Measurements from ENCODE around the gene ASL.
"Not testable (repeated sequence)": the region's sequence is repeated elsewhere in the genome, so short reads cannot be mapped to it uniquely, and the experiment has no call there.

The ASL gene

DNA sequence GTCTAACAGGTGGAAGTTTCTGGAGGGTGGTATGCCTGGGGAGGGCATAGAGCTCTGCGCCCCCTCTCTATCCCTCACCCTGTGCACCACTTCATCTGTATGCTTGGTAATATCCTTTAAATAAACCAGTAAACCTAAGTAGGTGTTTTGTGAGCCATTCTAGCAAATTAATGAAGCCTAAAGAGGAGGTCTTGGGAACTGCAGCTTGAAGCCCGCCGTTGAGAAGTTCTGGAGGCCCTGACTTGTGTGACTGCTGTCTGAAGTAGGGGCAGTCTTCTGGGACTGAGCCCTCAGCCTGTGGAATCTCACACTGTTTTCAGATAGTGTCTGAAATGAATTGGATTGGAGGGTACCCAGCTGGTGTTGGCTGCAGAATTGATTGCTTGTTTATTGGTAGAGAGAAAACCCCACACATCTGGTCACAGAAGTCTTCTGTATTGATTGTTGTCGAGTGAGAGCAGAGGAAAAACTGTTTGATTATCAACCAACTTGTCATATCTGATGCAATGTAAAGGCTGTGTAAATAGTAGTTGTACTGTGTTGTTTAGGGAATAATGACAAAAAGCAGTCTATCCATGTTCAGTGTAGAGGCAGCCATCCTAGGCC, 43.7 kb downstream of the ASL start:
- DNase-seq: no peak

- no peak for DNase-seq
Measured at GRCh38 chr7:66123175-66123528, 47.5 kb downstream of the ASL start.

DNA sequence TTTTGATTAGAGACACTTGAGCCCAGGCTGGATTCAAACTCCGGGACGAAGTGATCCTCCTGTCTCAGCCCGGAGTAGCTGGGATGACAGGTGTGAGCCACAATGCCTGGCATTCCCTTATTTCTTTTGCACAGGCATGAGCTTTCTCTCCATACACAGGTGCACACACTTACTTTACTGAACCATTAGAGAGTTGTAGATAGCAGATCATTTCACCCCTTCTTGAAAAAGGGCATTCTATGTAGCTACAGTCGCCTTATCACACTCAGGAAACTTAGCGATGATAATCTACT, 48.9 kb downstream of the ASL start:
- DNase-seq: not testable (repeated sequence)

- no peak for DNase-seq
Measured at GRCh38 chr7:66125052-66125694, 49.6 kb downstream of the ASL start.

DNA sequence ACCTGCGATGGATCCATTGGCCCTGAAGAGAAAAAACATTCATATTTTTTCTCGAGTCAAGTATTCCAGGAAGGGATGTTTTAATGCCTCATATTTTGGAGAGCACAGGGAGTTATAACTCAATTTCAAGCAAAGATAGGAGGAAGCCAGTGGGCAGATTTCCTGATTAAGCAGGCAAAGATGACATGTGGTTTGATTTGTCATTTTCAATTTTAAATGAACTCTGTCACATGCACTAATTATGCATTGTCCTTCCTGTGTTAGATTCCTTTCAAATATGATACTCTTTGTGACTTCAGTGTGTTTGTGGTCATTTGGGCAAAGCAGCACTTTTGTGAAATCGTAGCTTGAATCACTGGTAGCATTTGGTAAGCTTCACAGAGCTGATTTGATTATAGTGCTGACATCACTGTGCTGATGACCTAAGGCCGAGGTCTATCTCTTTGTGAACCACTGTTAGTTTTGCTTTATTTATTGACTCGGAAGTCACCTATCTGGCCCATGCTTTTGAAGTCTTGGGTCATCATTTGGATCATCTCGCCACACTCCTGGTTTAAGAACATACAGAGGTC, 50.2 kb downstream of the ASL start:
- DNase-seq: not testable (repeated sequence)

- not testable (repeated sequence) for DNase-seq
Measured at GRCh38 chr7:66127172-66127571, 51.6 kb downstream of the ASL start.

- DNase-seq: no peak
Measured at GRCh38 chr7:66138994-66139752, 63.6 kb downstream of the ASL start.

DNA sequence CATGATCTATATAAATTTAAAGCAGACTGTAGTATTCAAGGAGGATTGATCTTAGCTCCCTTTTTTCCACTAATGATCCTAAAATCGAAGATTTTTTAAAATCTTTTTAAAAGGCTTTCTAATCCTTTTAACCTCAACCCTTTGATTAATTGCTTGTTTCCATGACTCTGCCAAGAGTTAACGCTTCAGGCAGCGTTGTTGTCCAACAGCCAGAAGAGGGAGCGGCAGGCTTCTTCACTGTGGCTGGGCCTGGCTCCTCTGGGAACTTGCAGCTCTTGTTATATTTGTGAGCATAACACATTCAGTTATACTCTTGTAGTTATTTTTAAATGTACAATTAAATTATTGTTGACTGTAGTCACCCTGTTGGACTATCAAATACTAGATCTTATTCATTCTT, 65.3 kb downstream of the ASL start:
- peak; percentile 46 for DNase-seq

DNA sequence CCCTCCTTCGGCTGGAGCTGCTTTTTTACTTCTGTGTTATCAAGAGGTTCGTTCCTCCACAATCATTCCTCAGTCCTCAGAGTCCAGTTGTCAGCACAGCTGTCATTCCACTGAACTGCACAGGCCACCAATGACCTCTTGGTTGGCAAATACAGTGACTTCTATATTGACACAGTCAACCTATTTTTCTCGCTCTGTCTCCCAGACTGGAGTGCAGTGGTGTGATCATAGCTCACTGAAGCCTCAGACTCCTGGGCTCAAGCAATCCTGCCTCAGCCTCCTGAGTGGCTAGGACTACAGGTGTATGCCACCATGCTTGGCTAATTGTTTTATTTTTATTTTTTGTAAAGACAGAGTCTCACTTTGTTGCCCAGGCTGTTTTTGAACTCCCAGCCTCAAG, 66.7 kb downstream of the ASL start:
- DNase-seq: no peak

GRCh38 chr7:66142996-66143395, 67.4 kb downstream of the ASL start:
- peak; percentile 78 for DNase-seq

All from NCI-H69 (cell line).